ENCODE results near the gene ZBTB47.

Gene ZBTB47

GRCh38 chr3:42711491-42712343 is 58.2 kb downstream of the ZBTB47 start:
- in situ Hi-C loops (cut with MboI; ENCODE audit: low sequenced_read_pairs) = no loop called here

GRCh38 chr3:42712344-42712648 is 58.8 kb downstream of the ZBTB47 start:
- in situ Hi-C loops (cut with MboI; ENCODE audit: low sequenced_read_pairs) = no loop called here

- in situ Hi-C loops (cut with MboI; ENCODE audit: low sequenced_read_pairs) = no loop called here
These were observed 59.3 kb downstream of the ZBTB47 start for GRCh38 chr3:42712688-42713372.

- in situ Hi-C loops (cut with MboI; ENCODE audit: low sequenced_read_pairs) = no loop called here
These were observed 60.2 kb downstream of the ZBTB47 start for GRCh38 chr3:42713747-42714146.

GRCh38 chr3:42714171-42714852 is 60.8 kb downstream of the ZBTB47 start:
- in situ Hi-C loops (cut with MboI; ENCODE audit: low sequenced_read_pairs) = no loop called here

Data from HL-60/S4 treated with retinoic acid at 250 ng/mL for 4 days and 3 days (cell line).